GM12892 (cell line): ENCODE results near the gene LBX1.

Experiments used
- DNase-seq: peaks from one replicate; pipeline ENCODE4 v3.0.0; 2011; ENCODE audit not compliant: insufficient read length
- FAIRE-seq: peaks from 2 replicates; lab custom pipeline; 2011; peaks lifted over from hg19 to GRCh38; lab: Jason Lieb, UNC
- POLR2A ChIP-seq: IDR thresholded peaks from 2 replicates; pipeline ENCODE4 v1.6.1; 2011; ENCODE audit warnings: low read depth, low read length, control low read depth
- POLR2AphosphoS5 ChIP-seq: IDR thresholded peaks from 2 replicates; pipeline ENCODE4 v1.6.1; 2011; ENCODE audit warnings: low read depth, low read length, control low read depth
- TAF1 ChIP-seq: IDR thresholded peaks from 2 replicates; pipeline ENCODE4 v1.6.1; 2011; ENCODE audit warnings: low read depth, mild to moderate bottlenecking, control low read depth, low read length, borderline replicate concordance

Gene LBX1

GRCh38 chr10:101228966-101229265 is 347 bp downstream of the LBX1 start:
- no peak for DNase-seq
- FAIRE-seq: no peak
- TF ChIP-seq POLR2AphosphoS5: no peak
- no peak for TF ChIP-seq POLR2A
- TF ChIP-seq TAF1: no peak

DNA sequence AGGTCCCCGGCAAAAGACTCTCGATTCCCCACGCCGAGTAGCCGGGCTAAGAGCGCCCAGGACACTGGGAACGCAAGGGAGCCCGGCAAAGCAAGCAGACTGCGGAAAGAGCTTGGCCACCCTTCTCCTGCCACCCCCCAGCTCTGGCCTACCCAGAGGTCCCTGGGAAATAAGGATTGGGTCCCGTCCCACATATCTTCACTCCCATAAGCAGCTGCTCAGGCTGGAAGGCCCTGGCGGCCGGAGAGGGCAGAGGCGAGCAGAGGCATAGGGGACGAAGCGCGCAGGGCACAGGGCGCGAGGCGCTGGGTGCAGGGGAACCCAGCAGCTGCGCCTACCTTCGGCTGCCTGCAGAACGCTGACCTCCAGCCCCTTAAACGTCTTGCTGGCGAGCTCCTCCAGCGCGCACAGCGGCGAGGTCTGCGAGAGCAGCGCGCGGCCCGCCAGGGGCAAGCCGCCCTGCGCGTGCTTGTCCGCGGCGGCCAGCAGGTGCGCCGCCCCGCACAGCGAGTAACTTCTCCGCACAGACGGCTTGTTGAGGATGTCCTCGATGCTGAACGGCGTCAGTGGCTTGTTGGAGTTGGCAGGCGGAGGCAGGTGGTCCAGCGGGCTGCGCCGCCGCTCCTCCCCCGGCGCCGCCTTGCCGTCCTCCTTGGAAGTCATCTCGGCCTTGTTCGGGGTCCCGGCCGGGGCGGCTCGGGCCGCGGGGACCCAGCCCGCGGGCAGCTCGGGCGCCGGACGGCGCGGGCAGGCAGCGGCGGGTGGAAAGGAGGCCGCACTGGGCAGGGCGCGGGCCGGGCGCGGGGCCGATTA is 904 bp downstream of the LBX1 start:
- DNase-seq: no peak
- no peak for TF ChIP-seq POLR2A
- TF ChIP-seq TAF1: no peak
- TF ChIP-seq POLR2AphosphoS5: no peak
- no peak for FAIRE-seq

DNA sequence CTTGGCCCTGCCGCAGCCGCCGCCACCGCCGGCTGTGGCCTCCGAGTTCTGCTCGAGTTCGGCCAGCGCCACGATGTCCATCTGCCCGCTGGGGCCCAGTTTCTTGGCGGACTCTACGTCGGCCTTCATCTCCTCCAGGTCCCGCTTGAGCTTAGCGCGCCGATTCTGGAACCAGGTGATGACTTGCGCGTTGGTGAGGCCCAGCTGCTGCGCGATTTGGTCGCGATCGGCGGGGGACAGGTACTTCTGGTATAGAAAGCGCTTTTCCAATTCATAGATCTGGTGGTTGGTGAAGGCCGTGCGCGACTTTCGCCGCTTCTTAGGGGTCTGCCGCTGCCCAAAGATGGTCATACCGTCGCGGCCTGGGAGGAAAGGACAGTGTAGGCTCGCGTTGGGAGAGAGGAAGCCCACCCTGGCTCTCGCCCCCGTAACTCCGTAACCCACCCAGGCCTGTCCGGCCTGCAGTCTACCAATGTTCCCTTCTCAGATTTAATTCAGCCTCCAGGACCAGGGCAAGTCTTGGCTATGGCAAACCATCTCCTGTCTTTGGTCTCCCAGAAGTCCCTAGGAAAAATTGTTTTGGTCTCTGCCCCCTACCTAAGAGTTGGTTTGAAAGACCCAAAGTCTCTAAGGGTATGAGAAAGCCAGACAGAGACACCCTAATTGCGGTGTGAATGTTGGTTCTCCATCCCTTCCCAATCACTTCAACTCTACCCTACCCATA is 1.7 kb downstream of the LBX1 start:
- FAIRE-seq (no peak), DNase-seq (no peak)
- TF ChIP-seq TAF1 (no peak), POLR2A (no peak), POLR2AphosphoS5 (no peak)

DNA sequence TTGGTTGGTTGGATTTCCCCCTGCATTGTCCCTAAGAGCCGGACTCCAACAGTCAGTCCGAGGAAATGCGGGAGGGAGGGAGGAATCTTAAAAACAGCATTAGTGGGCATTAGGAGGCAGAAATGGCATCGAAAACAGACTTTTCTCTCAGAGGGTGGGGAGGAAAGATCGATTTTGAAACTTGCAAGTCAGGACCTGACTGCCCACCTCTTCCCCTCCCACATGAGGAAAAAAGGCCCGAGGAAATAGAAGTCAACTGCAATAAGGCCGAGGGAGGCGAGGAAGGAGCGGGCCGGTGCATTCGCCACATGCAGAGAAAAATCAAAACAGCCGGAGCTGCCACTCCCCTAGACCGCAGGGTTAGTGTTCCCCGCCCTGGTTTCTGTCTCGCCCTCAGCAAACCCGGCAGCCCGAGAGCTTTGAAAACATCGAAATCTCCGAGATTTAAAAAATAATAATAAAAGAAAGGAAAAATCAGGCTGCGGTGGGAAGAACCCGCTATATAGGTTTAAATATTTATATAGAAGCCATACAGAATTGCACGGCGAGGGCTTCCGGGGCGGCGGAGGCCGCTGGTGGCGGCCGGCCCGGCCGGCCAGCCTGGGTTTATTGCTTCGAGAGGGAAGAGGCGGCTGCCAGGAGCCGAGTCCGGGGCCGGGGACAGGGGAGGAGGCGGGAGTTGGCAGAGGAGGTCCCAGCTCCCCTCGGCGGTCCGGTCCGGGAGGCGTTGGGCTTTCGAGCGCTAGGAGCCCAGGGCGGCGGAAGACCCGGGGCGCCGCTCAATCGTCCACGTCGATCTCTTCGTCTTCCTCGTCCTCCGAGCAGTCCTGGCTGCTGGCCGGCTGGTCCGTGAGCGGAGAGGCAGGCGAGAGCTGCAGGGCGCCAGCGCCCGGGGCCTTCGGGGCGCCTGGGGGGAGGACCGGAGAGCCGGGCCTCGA is 2.5 kb downstream of the LBX1 start:
- TF ChIP-seq TAF1 (no peak), POLR2AphosphoS5 (no peak), POLR2A (no peak)
- no peak for DNase-seq
- no peak for FAIRE-seq

GRCh38 chr10:101225846-101226421 is 3.3 kb downstream of the LBX1 start:
- DNase-seq (no peak), FAIRE-seq (no peak)
- TF ChIP-seq POLR2A: no peak
- no peak for TF ChIP-seq TAF1
- no peak for TF ChIP-seq POLR2AphosphoS5

DNA sequence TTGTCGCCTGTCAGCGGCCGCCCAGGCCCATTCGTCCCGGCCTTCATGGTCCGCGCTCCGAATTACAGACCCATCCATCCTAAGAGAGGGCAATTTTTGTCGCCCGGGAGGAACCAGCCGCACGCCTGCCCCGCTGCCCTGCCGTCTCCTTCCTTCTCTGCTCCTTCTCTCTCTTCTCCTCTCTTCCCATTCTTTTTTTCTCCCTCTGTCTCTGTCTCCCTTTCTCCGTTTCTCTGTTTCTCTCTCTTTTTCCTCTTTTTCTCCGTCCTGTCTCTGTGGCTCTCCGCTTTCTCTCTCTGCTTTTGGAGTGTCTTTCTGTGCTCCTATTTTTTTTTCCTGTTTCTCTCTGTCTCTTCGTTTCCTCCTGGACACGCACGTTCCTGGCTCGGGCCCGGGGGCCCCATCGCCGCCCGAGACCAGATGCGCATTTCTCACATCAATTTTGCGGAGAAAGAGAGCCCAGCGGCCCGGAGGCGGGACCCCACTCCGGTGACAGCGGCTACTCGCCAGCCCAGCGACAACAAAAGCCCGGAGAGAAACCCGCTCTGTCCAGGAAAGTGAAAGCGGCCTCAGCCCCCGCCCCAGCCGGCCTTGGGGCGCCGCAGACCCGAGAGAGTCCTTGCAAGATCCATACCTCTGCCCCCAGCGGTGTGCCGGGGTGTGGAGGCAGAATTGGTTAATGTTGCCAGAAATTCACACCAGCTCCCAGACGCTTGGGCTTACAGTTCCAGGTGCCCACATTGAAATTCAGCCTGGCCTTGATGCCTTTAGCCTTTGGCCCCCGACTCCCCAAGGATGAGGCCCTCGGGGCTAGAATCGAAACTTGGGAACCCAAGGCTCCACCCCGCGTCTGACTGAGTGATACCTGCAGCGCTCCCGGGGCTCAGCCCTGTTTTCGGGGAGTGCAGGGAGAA is 4.1 kb downstream of the LBX1 start:
- DNase-seq (no peak), FAIRE-seq (no peak)
- TF ChIP-seq POLR2A: no peak
- no peak for TF ChIP-seq POLR2AphosphoS5
- TF ChIP-seq TAF1: no peak

DNA sequence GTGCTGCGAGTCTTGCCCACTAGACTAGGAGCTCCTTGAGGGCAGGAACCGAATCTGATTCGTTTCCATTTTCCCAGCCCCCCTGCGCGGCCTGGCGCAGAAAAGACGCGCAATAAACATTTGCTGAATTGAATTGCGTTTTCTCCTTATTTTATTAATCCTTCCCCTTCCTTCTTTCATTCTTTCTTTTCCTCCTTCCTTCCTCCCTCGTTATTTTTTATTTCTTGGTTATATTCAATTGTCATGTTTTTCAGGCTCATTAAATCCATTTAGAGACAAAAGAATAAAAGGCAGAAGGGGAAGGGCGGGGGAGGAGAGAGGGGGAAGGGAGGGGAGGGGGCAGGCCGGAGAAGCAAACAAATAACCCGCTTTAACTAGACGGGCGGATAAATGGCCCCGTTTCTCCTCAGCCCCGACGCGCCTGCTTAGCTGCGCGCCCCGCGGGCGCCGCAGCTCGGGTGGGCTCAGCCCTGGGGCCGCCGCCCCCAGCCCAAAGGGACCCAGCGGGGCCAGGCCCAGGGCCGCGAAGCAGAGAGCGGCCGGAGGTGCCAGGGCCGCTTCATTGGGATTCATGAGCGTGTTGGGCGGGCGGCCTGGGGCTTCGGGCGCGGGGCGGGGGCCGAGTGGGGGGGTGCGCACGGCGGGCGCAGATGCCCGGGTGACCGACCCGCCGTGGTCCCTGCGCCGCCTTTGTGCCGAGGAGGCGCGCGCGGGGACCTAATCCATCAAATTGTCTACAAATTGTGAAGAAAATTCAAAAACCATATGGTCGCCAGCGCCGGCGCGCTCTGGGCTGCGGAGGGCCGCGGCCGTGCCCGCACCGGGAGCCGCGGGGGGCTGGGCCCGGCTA is 5.0 kb downstream of the LBX1 start:
- no peak for TF ChIP-seq TAF1
- no peak for TF ChIP-seq POLR2AphosphoS5
- TF ChIP-seq POLR2A: no peak
- no peak for FAIRE-seq
- no peak for DNase-seq

- no peak for TF ChIP-seq TAF1
- no peak for TF ChIP-seq POLR2A
- TF ChIP-seq POLR2AphosphoS5: no peak
- FAIRE-seq (no peak), DNase-seq (no peak)
Measured at GRCh38 chr10:101223274-101224059, 5.8 kb downstream of the LBX1 start.

DNA sequence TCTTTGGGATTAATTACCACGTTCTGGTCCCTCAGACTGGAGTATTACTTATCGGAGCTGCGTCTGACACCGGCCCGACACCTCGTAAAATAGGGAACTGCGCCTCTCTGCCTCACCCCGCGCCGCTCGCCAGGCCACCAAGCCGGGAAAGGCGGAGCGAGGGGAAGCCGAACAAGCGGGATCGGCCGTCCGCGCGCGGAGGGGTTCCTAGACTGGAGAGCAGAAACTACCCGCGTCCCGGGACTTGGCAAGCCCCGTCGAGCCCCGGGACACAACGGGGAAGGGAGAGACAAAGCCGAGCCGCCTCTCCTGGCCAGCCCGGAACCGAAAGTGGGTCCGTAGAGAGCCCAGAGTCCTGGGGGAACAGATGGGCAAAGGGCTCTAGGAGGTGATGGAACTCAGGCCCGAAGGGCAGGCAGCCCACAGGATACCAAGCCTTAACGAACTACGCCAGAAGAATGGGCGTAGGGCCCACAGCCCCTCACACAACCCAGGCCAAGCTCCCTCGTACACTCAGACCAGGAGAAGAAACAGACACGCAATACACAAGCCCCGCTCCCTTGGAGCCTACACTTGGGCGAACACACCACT is 6.5 kb downstream of the LBX1 start:
- no peak for FAIRE-seq
- TF ChIP-seq POLR2A (no peak), TAF1 (no peak), POLR2AphosphoS5 (no peak)
- DNase-seq: no peak
